ENCODE data around the gene HPN.

HPN gene

DNA sequence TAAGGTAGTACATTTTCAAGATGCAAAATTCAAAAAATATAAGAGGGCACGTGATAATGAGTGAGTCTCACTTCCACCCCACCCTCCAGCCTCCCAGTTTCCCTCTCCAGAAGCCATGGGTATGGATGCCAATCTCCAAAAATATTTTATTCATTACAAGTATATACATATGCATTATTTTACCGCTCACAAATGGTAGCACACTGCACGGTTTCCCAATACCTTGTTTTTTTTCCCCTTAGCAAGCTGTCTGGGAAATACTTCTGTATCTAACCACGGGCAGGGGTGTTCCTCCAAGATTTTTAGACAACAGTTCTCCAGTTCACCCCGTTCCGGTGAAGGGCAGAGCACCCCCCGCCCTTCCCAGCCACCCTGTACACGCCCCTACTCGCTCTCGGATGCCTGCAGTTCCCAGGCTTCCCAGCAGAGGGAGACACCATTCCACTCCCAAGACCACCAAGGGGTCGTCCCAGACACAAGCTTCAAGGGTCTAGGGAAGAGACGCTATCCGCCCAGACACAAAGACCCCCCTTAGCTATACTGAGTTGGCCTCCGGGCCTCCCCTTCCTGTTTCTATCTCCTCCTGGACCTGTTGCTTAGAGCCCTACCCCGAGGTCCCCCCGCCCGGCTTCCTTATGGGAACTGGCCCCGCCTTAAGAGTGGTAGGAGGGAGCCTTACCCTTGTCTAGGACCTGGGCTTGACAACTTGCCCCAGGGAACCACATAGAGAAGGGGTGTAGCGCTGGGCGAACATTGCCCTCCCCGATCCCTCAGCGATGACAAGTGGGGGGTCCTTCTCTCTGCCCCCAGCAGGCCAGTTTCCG is 73.0 kb downstream of the HPN start (continued):
- no peak for TF ChIP-seq ZNF596 (tag by site-specific recombination; IDR thresholded peaks at IDR 0.05)
- TF ChIP-seq, protein P1, sequence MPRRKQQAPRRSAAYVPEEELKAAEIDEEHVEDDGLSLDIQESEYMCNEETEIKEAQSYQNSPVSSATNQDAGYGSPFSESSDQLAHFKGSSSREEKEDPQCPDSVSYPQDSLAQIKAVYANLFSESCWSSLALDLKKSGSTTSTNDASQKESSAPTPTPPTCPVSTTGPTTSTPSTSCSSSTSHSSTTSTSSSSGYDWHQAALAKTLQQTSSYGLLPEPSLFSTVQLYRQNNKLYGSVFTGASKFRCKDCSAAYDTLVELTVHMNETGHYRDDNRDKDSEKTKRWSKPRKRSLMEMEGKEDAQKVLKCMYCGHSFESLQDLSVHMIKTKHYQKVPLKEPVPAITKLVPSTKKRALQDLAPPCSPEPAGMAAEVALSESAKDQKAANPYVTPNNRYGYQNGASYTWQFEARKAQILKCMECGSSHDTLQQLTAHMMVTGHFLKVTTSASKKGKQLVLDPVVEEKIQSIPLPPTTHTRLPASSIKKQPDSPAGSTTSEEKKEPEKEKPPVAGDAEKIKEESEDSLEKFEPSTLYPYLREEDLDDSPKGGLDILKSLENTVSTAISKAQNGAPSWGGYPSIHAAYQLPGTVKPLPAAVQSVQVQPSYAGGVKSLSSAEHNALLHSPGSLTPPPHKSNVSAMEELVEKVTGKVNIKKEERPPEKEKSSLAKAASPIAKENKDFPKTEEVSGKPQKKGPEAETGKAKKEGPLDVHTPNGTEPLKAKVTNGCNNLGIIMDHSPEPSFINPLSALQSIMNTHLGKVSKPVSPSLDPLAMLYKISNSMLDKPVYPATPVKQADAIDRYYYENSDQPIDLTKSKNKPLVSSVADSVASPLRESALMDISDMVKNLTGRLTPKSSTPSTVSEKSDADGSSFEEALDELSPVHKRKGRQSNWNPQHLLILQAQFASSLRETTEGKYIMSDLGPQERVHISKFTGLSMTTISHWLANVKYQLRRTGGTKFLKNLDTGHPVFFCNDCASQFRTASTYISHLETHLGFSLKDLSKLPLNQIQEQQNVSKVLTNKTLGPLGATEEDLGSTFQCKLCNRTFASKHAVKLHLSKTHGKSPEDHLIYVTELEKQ (tag by site-specific recombination; IDR thresholded peaks at IDR 0.05; ENCODE audit: borderline replicate concordance), result no peak
- TF ChIP-seq ZNF16 (tag by site-specific recombination; IDR thresholded peaks at IDR 0.05; ENCODE audit: low read depth), result no peak

DNA sequence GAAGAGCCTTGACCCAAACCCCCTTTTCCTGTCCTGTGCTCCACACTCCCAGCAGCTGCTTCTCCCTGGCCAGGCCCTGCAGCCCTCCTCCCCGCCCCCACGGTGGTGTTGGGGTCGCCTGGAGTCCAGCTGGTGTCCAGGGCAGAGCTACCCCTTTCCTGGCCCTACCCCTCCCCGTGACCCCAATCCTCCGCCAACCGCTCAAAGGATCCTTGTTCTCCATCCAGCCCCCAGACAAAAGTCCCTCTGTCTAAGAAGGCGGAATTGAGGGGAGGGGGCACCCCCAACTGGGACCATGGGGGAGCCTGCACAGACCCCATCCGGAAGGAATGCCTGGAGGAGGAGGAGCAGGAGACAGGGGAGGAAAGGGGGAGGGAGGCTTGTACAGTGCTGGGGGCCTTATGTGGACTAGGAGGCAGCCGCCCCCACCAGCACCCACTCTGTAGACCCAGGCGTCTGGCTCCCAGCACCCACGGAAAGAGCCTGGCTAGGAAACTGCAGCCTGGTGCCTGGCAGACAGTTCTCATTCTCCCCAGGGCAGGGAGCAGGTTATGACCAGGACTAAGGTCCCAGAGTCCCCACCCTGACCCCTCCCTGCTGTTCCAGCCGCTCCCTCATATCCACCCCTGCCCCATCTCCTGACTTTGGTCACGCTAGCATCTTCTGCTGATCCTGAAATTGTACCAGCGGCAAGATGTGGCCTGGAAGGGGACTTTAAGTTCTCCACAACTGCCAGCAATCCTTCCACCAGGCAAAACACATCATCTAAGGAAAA is 73.8 kb downstream of the HPN start, which contains the start of gene FXYD3:
Gene FXYD3, plus strand, starts transcription at position 647 of the 775 bp plus-strand sequence. CDS start 3,554 bp downstream, outside the sequence.
- CTCF ChIA-PET, result interaction anchor here (0.6 to 6.9 kb wide), 57 partner anchors 9 to 380 kb away, joined by 3 to 101 read pairs (median 5); partner anchors contain the start of genes FXYD5, FXYD7, HAMP and LGI4
- Histone ChIP-seq H3K36me3 (ENCODE audit: control insufficient read depth in 2 of 2, insufficient read depth in 1 of 2, low read length in 2 of 2) (no peaks in the 10 kb centered on the region; a peak in 1 of 3 replicates), H3K9me3 (ENCODE audit: control insufficient read depth, insufficient read depth, low read depth, low read length) (no peaks in the 10 kb centered on the region), H3K4me1 (ENCODE audit: control insufficient read depth, insufficient read depth, low read length) (peaks cover 2% of the 10 kb centered on the region; the same call in 1 of the 2 replicates), H3K4me3 (ENCODE audit: low read depth, low read length) (peak within 1 kb of the TSS; percentile 7), H3K27ac (ENCODE audit: extremely low read depth, low read depth, low read length) (no peak within 1 kb of the TSS)
- POLR2A ChIA-PET, result interaction anchor here (0.5 to 1.0 kb wide), 5 partner anchors 9 to 160 kb away, joined by 3 to 5 read pairs (median 3); partner anchors contain the start of gene FXYD5
- TF ChIP-seq ZBTB17 (tag by site-specific recombination; IDR thresholded peaks at IDR 0.05) (peak; percentile 42; the same call in 1 of the 2 replicates), KLF1 (tag by site-specific recombination; IDR thresholded peaks at IDR 0.05) (peak; percentile 56), ZNF777 (tag by site-specific recombination; IDR thresholded peaks at IDR 0.05; ENCODE audit: borderline replicate concordance) (no peak), ZNF76 (tag by site-specific recombination; IDR thresholded peaks at IDR 0.05; ENCODE audit: borderline replicate concordance, low read depth) (no peak), SP7 (tag by site-specific recombination; IDR thresholded peaks at IDR 0.05) (no peak), SCRT2 (tag by site-specific recombination; IDR thresholded peaks at IDR 0.05) (no peak), ZNF558 (tag by site-specific recombination; IDR thresholded peaks at IDR 0.05) (no peak), ZNF155 (tag by site-specific recombination; IDR thresholded peaks at IDR 0.05) (no peak), GLI2 (tag by site-specific recombination; IDR thresholded peaks at IDR 0.05; ENCODE audit: borderline replicate concordance, low read depth) (no peak), ZNF555 (tag by site-specific recombination; conservative IDR thresholded peaks at IDR 0.05) (no peak), ZNF768 (tag by site-specific recombination; IDR thresholded peaks at IDR 0.05) (no peak), ZNF654 (tag by site-specific recombination; IDR thresholded peaks at IDR 0.05; ENCODE audit: low read depth) (no peak), ZNF324 (tag by site-specific recombination; IDR thresholded peaks at IDR 0.05) (no peak), ZEB2 (tag by site-specific recombination; IDR thresholded peaks at IDR 0.05) (no peak), ZFHX2 (tag by site-specific recombination; conservative IDR thresholded peaks at IDR 0.05) (peak; percentile 78), ZNF19 (tag by site-specific recombination; IDR thresholded peaks at IDR 0.05; ENCODE audit: low read depth) (no peak), SETDB1 (IDR thresholded peaks at IDR 0.05; ENCODE audit: insufficient read length, low read length) (no peak), ZNF529 (tag by site-specific recombination; IDR thresholded peaks at IDR 0.05; ENCODE audit: insufficient replicate concordance) (no peak)
- TF ChIP-seq, protein P2, sequence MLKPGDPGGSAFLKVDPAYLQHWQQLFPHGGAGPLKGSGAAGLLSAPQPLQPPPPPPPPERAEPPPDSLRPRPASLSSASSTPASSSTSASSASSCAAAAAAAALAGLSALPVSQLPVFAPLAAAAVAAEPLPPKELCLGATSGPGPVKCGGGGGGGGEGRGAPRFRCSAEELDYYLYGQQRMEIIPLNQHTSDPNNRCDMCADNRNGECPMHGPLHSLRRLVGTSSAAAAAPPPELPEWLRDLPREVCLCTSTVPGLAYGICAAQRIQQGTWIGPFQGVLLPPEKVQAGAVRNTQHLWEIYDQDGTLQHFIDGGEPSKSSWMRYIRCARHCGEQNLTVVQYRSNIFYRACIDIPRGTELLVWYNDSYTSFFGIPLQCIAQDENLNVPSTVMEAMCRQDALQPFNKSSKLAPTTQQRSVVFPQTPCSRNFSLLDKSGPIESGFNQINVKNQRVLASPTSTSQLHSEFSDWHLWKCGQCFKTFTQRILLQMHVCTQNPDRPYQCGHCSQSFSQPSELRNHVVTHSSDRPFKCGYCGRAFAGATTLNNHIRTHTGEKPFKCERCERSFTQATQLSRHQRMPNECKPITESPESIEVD (tag by site-specific recombination; IDR thresholded peaks at IDR 0.05), result no peak
- TF ChIP-seq, protein P3, sequence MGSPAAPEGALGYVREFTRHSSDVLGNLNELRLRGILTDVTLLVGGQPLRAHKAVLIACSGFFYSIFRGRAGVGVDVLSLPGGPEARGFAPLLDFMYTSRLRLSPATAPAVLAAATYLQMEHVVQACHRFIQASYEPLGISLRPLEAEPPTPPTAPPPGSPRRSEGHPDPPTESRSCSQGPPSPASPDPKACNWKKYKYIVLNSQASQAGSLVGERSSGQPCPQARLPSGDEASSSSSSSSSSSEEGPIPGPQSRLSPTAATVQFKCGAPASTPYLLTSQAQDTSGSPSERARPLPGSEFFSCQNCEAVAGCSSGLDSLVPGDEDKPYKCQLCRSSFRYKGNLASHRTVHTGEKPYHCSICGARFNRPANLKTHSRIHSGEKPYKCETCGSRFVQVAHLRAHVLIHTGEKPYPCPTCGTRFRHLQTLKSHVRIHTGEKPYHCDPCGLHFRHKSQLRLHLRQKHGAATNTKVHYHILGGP (tag by site-specific recombination; IDR thresholded peaks at IDR 0.05), result no peak
- TF ChIP-seq, protein P4, sequence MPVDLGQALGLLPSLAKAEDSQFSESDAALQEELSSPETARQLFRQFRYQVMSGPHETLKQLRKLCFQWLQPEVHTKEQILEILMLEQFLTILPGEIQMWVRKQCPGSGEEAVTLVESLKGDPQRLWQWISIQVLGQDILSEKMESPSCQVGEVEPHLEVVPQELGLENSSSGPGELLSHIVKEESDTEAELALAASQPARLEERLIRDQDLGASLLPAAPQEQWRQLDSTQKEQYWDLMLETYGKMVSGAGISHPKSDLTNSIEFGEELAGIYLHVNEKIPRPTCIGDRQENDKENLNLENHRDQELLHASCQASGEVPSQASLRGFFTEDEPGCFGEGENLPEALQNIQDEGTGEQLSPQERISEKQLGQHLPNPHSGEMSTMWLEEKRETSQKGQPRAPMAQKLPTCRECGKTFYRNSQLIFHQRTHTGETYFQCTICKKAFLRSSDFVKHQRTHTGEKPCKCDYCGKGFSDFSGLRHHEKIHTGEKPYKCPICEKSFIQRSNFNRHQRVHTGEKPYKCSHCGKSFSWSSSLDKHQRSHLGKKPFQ (tag by site-specific recombination; IDR thresholded peaks at IDR 0.05), result no peak
- TF ChIP-seq, protein P5, sequence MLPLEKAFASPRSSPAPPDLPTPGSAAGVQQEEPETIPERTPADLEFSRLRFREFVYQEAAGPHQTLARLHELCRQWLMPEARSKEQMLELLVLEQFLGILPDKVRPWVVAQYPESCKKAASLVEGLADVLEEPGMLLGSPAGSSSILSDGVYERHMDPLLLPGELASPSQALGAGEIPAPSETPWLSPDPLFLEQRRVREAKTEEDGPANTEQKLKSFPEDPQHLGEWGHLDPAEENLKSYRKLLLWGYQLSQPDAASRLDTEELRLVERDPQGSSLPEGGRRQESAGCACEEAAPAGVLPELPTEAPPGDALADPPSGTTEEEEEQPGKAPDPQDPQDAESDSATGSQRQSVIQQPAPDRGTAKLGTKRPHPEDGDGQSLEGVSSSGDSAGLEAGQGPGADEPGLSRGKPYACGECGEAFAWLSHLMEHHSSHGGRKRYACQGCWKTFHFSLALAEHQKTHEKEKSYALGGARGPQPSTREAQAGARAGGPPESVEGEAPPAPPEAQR (tag by site-specific recombination; IDR thresholded peaks at IDR 0.05), result no peak
